ENCODE results near the gene SUN1.
"Not testable (repeated sequence)": the region's sequence is repeated elsewhere in the genome, so short reads cannot be mapped to it uniquely, and the experiment has no call there.

SUN1 gene

GRCh38 chr7:902996-903395 lies 70.7 kb downstream of the SUN1 start:
- H3K4me1 ChIP-seq (ENCODE audit: control insufficient read depth in 2 of 2, insufficient read depth in 2 of 2, low read length in 2 of 2): peaks cover 6 to 17% of the 10 kb centered on the region in 2 donors
- no peak overlapping the region for H3K9ac ChIP-seq (ENCODE audit: low read depth in 1 of 2, low read length in 2 of 2)
- no peak overlapping the region for H3K4me3 ChIP-seq (ENCODE audit: low read length in 2 of 2)
- no peaks in the 10 kb centered on the region for H3K9me3 ChIP-seq (ENCODE audit: control insufficient read depth in 2 of 2, low read length in 2 of 2)
- no peaks in the 10 kb centered on the region for H3K27me3 ChIP-seq (ENCODE audit: control insufficient read depth in 2 of 2, insufficient read depth in 2 of 2, low read length in 2 of 2)
- peaks cover 17 to 31% of the 10 kb centered on the region in 2 donors for H3K36me3 ChIP-seq (ENCODE audit: control insufficient read depth in 2 of 2, insufficient read depth in 2 of 2, low read length in 2 of 2)
- H3K27ac ChIP-seq (ENCODE audit: low read depth in 2 of 2, low read length in 2 of 2): no peak overlapping the region

- Histone ChIP-seq H3K9me3 (ENCODE audit: control insufficient read depth in 2 of 2, low read length in 2 of 2) (no peaks in the 10 kb centered on the region), H3K4me3 (ENCODE audit: low read length in 2 of 2) (no peak overlapping the region), H3K27ac (ENCODE audit: low read depth in 2 of 2, low read length in 2 of 2) (no peak overlapping the region), H3K36me3 (ENCODE audit: control insufficient read depth in 2 of 2, insufficient read depth in 2 of 2, low read length in 2 of 2) (peaks cover 14 to 22% of the 10 kb centered on the region in 2 donors), H3K4me1 (ENCODE audit: control insufficient read depth in 2 of 2, insufficient read depth in 2 of 2, low read length in 2 of 2) (peaks cover 9 to 17% of the 10 kb centered on the region in 2 donors), H3K27me3 (ENCODE audit: control insufficient read depth in 2 of 2, insufficient read depth in 2 of 2, low read length in 2 of 2) (no peaks in the 10 kb centered on the region), H3K9ac (ENCODE audit: low read depth in 1 of 2, low read length in 2 of 2) (no peak overlapping the region)
Observed at GRCh38 chr7:903921-904755, 71.9 kb downstream of the SUN1 start.

DNA sequence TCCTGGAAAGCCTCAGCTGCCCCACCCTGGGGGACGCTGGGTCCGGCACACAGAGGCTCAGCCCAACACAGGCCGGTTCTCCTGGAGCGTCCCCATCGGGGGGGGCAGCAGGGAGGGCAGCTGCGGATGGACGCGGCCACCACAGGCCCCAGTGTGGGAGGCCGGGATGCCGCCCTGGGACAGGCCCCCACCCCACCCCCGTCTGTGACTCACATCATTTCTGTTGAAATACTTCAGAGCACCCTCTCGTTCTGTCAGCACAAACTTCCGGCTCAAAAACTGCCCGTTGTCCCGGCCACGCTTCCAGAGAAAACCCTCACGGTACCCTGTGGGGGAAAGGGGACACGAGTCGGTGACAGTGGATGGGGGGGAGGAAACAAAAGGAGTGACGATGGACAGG lies 72.6 kb downstream of the SUN1 start:
- H3K4me1 ChIP-seq (ENCODE audit: control insufficient read depth in 2 of 2, insufficient read depth in 2 of 2, low read length in 2 of 2): peaks cover 15 to 23% of the 10 kb centered on the region in 2 donors
- peaks cover 9 to 14% of the 10 kb centered on the region in 2 donors for H3K36me3 ChIP-seq (ENCODE audit: control insufficient read depth in 2 of 2, insufficient read depth in 2 of 2, low read length in 2 of 2)
- H3K9me3 ChIP-seq (ENCODE audit: control insufficient read depth in 2 of 2, low read length in 2 of 2): no peaks in the 10 kb centered on the region
- no peak overlapping the region for H3K4me3 ChIP-seq (ENCODE audit: low read length in 2 of 2)
- no peaks in the 10 kb centered on the region for H3K27me3 ChIP-seq (ENCODE audit: control insufficient read depth in 2 of 2, insufficient read depth in 2 of 2, low read length in 2 of 2)
- no peak overlapping the region for H3K9ac ChIP-seq (ENCODE audit: low read depth in 1 of 2, low read length in 2 of 2)
- no peak overlapping the region for H3K27ac ChIP-seq (ENCODE audit: low read depth in 2 of 2, low read length in 2 of 2)

DNA sequence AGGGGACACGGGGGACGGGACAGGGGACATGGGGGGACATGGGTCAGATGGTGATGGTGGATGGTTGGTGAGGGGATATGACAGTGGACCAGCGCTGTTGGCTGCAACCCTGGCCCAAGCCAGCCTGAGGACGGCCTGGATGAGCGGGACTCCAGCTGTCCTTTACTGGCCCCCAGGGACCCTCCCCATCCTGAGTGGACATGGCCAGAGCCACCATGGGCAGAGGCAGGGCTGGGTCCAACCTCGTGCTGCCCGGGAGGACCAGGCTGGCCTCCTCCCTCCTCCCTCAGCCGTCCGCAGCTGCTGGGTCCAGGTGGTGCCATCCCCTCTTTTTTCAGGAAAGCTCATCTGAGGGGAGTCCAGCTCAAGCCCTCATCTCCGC lies 74.5 kb downstream of the SUN1 start:
- peaks cover 9% of the 10 kb centered on the region in 2 donors for H3K36me3 ChIP-seq (ENCODE audit: control insufficient read depth in 2 of 2, insufficient read depth in 2 of 2, low read length in 2 of 2)
- H3K4me1 ChIP-seq (ENCODE audit: control insufficient read depth in 2 of 2, insufficient read depth in 2 of 2, low read length in 2 of 2): peaks cover 17 to 24% of the 10 kb centered on the region in 2 donors
- H3K27me3 ChIP-seq (ENCODE audit: control insufficient read depth in 2 of 2, insufficient read depth in 2 of 2, low read length in 2 of 2): no peaks in the 10 kb centered on the region
- no peak overlapping the region for H3K4me3 ChIP-seq (ENCODE audit: low read length in 2 of 2)
- H3K9ac ChIP-seq (ENCODE audit: low read depth in 1 of 2, low read length in 2 of 2): no peak overlapping the region
- no peak overlapping the region for H3K27ac ChIP-seq (ENCODE audit: low read depth in 2 of 2, low read length in 2 of 2)
- no peaks in the 10 kb centered on the region for H3K9me3 ChIP-seq (ENCODE audit: control insufficient read depth in 2 of 2, low read length in 2 of 2)

DNA sequence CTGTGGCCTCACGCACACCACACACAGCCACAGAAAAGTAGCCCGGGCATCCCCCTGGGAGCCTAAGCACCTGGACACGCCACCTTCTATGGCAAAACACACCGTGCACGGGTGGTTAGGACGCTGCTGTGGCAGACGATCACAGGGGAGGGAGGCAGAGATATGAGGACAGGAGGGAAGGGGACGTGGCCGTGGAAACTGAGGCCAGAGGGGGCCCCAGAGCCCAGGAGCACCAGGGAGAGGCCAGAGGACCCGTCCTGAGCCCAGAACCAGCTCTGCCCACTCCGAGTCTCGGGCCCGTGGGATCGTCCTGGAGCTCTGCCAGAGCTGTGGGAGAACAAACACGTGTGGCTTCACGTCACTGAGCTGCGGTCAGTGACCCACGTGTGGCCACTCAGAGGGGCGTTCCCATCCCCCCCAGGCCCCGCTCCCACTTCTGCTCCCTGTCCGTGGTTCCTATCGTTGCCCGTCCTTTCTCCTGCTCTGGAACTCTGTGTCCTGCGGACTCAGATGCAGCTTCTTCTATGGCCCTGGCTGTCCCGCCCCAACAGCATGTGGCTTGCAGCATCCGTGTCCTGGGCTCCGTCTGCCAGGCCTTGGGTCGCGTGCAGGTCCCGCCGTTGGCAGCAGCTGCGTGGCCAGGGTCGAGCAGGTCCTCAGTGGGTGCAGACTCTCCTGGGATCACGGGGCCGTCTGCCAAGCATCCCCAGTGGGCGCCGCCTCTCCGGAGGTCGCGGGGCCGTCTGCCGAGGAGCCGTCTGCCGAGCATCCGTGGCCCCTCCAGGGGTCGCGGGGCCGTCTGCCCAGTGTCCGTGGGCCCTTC lies 75.1 kb downstream of the SUN1 start:
- Histone ChIP-seq H3K27ac (ENCODE audit: low read depth in 2 of 2, low read length in 2 of 2) (no peak overlapping the region), H3K27me3 (ENCODE audit: control insufficient read depth in 2 of 2, insufficient read depth in 2 of 2, low read length in 2 of 2) (no peaks in the 10 kb centered on the region), H3K4me1 (ENCODE audit: control insufficient read depth in 2 of 2, insufficient read depth in 2 of 2, low read length in 2 of 2) (peaks cover 17 to 26% of the 10 kb centered on the region in 2 donors), H3K9ac (ENCODE audit: low read depth in 1 of 2, low read length in 2 of 2) (no peak overlapping the region), H3K36me3 (ENCODE audit: control insufficient read depth in 2 of 2, insufficient read depth in 2 of 2, low read length in 2 of 2) (peaks cover 9% of the 10 kb centered on the region in 2 donors), H3K4me3 (ENCODE audit: low read length in 2 of 2) (no peak overlapping the region), H3K9me3 (ENCODE audit: control insufficient read depth in 2 of 2, low read length in 2 of 2) (no peaks in the 10 kb centered on the region)

GRCh38 chr7:908159-908581 lies 75.9 kb downstream of the SUN1 start:
- Histone ChIP-seq H3K27ac (ENCODE audit: low read depth in 2 of 2, low read length in 2 of 2) (no peak overlapping the region), H3K4me3 (ENCODE audit: low read length in 2 of 2) (no peak overlapping the region), H3K36me3 (ENCODE audit: control insufficient read depth in 2 of 2, insufficient read depth in 2 of 2, low read length in 2 of 2) (peaks cover 6 to 9% of the 10 kb centered on the region in 2 donors), H3K4me1 (ENCODE audit: control insufficient read depth in 2 of 2, insufficient read depth in 2 of 2, low read length in 2 of 2) (peaks cover 18 to 26% of the 10 kb centered on the region in 2 donors), H3K9ac (ENCODE audit: low read depth in 1 of 2, low read length in 2 of 2) (no peak overlapping the region), H3K9me3 (ENCODE audit: control insufficient read depth in 2 of 2, low read length in 2 of 2) (no peaks in the 10 kb centered on the region), H3K27me3 (ENCODE audit: control insufficient read depth in 2 of 2, insufficient read depth in 2 of 2, low read length in 2 of 2) (no peaks in the 10 kb centered on the region)

- not testable (repeated sequence) for H3K27me3 ChIP-seq (ENCODE audit: control insufficient read depth in 2 of 2, insufficient read depth in 2 of 2, low read length in 2 of 2); H3K9me3 ChIP-seq (ENCODE audit: control insufficient read depth in 2 of 2, low read length in 2 of 2); H3K36me3 ChIP-seq (ENCODE audit: control insufficient read depth in 2 of 2, insufficient read depth in 2 of 2, low read length in 2 of 2)
- Histone ChIP-seq H3K9ac (ENCODE audit: low read depth in 1 of 2, low read length in 2 of 2) (peak overlapping the region in 1 of 2 donors; percentile 0), H3K4me3 (ENCODE audit: low read length in 2 of 2) (peak overlapping the region; percentile 30 to 37), H3K4me1 (ENCODE audit: control insufficient read depth in 2 of 2, insufficient read depth in 2 of 2, low read length in 2 of 2) (peaks cover 18 to 31% of the 10 kb centered on the region in 2 donors), H3K27ac (ENCODE audit: low read depth in 2 of 2, low read length in 2 of 2) (peak overlapping the region in 1 of 2 donors; percentile 81)
Observed at GRCh38 chr7:908591-909357, 76.5 kb downstream of the SUN1 start.

- Histone ChIP-seq H3K27ac (ENCODE audit: low read depth in 2 of 2, low read length in 2 of 2) (peak overlapping the region; percentile 61 to 81), H3K9ac (ENCODE audit: low read depth in 1 of 2, low read length in 2 of 2) (peak overlapping the region; percentile 32 to 55)
Observed at GRCh38 chr7:909358-910329, 77.4 kb downstream of the SUN1 start.

GRCh38 chr7:910441-910861 lies 78.2 kb downstream of the SUN1 start:
- Histone ChIP-seq H3K4me3 (ENCODE audit: low read length in 2 of 2) (no peak overlapping the region), H3K9me3 (ENCODE audit: control insufficient read depth in 2 of 2, low read length in 2 of 2) (no peaks in the 10 kb centered on the region), H3K36me3 (ENCODE audit: control insufficient read depth in 2 of 2, insufficient read depth in 2 of 2, low read length in 2 of 2) (peaks cover 0 to 3% of the 10 kb centered on the region in 2 donors), H3K4me1 (ENCODE audit: control insufficient read depth in 2 of 2, insufficient read depth in 2 of 2, low read length in 2 of 2) (peaks cover 31 to 45% of the 10 kb centered on the region in 2 donors), H3K27me3 (ENCODE audit: control insufficient read depth in 2 of 2, insufficient read depth in 2 of 2, low read length in 2 of 2) (no peaks in the 10 kb centered on the region), H3K27ac (ENCODE audit: low read depth in 2 of 2, low read length in 2 of 2) (peak overlapping the region; percentile 61 to 81), H3K9ac (ENCODE audit: low read depth in 1 of 2, low read length in 2 of 2) (peak overlapping the region; percentile 24 to 42)

More at GRCh38 chr7:909358-910329, 77.4 kb downstream of the SUN1 start:
- Histone ChIP-seq H3K9me3 (ENCODE audit: control insufficient read depth in 2 of 2, low read length in 2 of 2) (no peaks in the 10 kb centered on the region), H3K4me1 (ENCODE audit: control insufficient read depth in 2 of 2, insufficient read depth in 2 of 2, low read length in 2 of 2) (peaks cover 23 to 37% of the 10 kb centered on the region in 2 donors), H3K27me3 (ENCODE audit: control insufficient read depth in 2 of 2, insufficient read depth in 2 of 2, low read length in 2 of 2) (no peaks in the 10 kb centered on the region), H3K36me3 (ENCODE audit: control insufficient read depth in 2 of 2, insufficient read depth in 2 of 2, low read length in 2 of 2) (peaks cover 0 to 3% of the 10 kb centered on the region in 2 donors), H3K4me3 (ENCODE audit: low read length in 2 of 2) (peak overlapping the region in 1 of 2 donors; percentile 26)

Data from mucosa of rectum (tissue), 2 donors.